HepG2 (cell line): ENCODE results near the gene ETV3L. TPM values are rescaled to one million over a fixed set of nuclear protein-coding genes. Genes with fewer than 3 reads are reported as not detected.

Source experiments
- ATAC-seq: fragments of 200-7000 bp; cut with Tn5 transposase; 3 replicates; pipeline ENCODE4 v1.9.1; 2020; ENCODE audit warnings: mild to moderate bottlenecking, moderate library complexity
- BruUV-seq: library from RNA; stranded (reverse); fragments of 400-500 nt; replicated peaks from 2 replicates; lab custom pipeline; 2021; lab: Mats Ljungman, UMichigan
- CTCF ChIA-PET: fragments of 300-600 bp; formaldehyde crosslinking; extraction: SDS; loops from one replicate; lab custom pipeline; 2021; ENCODE audit warnings: low total read pairs, inconsistent platforms, low intra/inter-chr PET ratio; lab: Yijun Ruan, JAX
- POLR2A ChIA-PET: fragments of 350-600 bp; sonication (Branson Sonifier 250); formaldehyde crosslinking; loops from one replicate; lab custom pipeline; 2020; ENCODE audit warnings: antibody characterized with exemption, inconsistent platforms; lab: Yijun Ruan, JAX
- DNase-seq: peaks from one replicate; pipeline ENCODE4 v3.0.0-alpha.2; 2015; ENCODE audit warnings: low spot score
- FAIRE-seq: peaks from 3 replicates; lab custom pipeline; 2011; peaks lifted over from hg19 to GRCh38; lab: Jason Lieb, UNC
- H2AFZ ChIP-seq: one replicate; pipeline ENCODE4 v1.6.1; 2011; ENCODE audit warnings: low read length, inconsistent platforms
- H3K27ac ChIP-seq: fragments of 300-600 bp; 3 replicates; pipeline ENCODE4 v1.8.0; 2011; ENCODE audit warnings: mixed run types, mild to moderate bottlenecking, mixed read lengths, low read length, inconsistent platforms; ENCODE audit not compliant: insufficient read depth; ENCODE audit errors: extremely low read length
- H3K27me3 ChIP-seq, 2 experiments: fragments of 200-600 bp in 1 of 2; 2 replicates in 1 of 2; 3 replicates in 1 of 2; pipeline versions ENCODE4 v1.6.0 to v1.8.0; 2011; ENCODE audit warnings: low read length in 2 of 2, mild to moderate bottlenecking in 2 of 2, moderate library complexity in 2 of 2, inconsistent platforms in 1 of 2; ENCODE audit not compliant: insufficient read depth in 2 of 2, control insufficient read depth in 1 of 2
- H3K36me3 ChIP-seq, 2 experiments: fragments of 200-600 bp in 1 of 2; replicated peaks in 1 of 2; 2 replicates in 1 of 2; 3 replicates in 1 of 2; pipeline versions ENCODE4 v1.5.1 to v1.8.0; 2011; ENCODE audit warnings: low read length in 2 of 2, inconsistent platforms in 1 of 2; ENCODE audit not compliant: insufficient read depth in 2 of 2, control insufficient read depth in 1 of 2
- H3K4me1 ChIP-seq: 2 replicates; pipeline ENCODE4 v1.5.1; 2012; ENCODE audit warnings: low read length, inconsistent platforms; ENCODE audit not compliant: insufficient read depth
- H3K4me2 ChIP-seq: 2 replicates; pipeline ENCODE4 v1.6.0; 2011; ENCODE audit warnings: low read depth, low read length, inconsistent platforms
- H3K4me3 ChIP-seq, 3 experiments: fragments of 200-600 bp in 1 of 3; sonication (generic), shearing (Covaris generic) in 1 of 3; replicated peaks in 1 of 3; 2 replicates each; pipeline ENCODE4 v1.5.1; 2011 to 2016; ENCODE audit warnings: low read length in 3 of 3, inconsistent platforms in 2 of 3, low read depth in 2 of 3, mild to moderate bottlenecking in 2 of 3, control low read depth in 1 of 3, mixed read lengths in 1 of 3; ENCODE audit not compliant: insufficient read depth in 1 of 3
- H3K79me2 ChIP-seq: one replicate; pipeline ENCODE4 v1.6.1; 2011; ENCODE audit warnings: low read length, inconsistent platforms; ENCODE audit not compliant: insufficient read depth
- H3K9ac ChIP-seq: 2 replicates; pipeline ENCODE4 v1.6.0; 2011; ENCODE audit warnings: mild to moderate bottlenecking, low read depth, low read length, inconsistent platforms; ENCODE audit not compliant: insufficient read depth
- H3K9me3 ChIP-seq: 2 replicates; pipeline ENCODE4 v1.5.1; 2012; ENCODE audit warnings: mild to moderate bottlenecking, low read length
- H4K20me1 ChIP-seq: 2 replicates; pipeline ENCODE4 v1.6.0; 2011; ENCODE audit warnings: inconsistent platforms, mild to moderate bottlenecking, low read length, moderate library complexity; ENCODE audit not compliant: insufficient read depth
- CBX1 ChIP-seq: IDR thresholded peaks from one replicate; pipeline ENCODE4 v1.6.1; 2016; ENCODE audit warnings: antibody characterized with exemption, low read depth
- DR1 ChIP-seq: sonication (generic); formaldehyde crosslinking; IDR thresholded peaks from 2 replicates; pipeline ENCODE4 v1.8.0; 2021; ENCODE audit warnings: mild to moderate bottlenecking, missing genetic modification reagents, inconsistent platforms
- HES4 ChIP-seq: sonication (generic); formaldehyde crosslinking; IDR thresholded peaks from 2 replicates; pipeline ENCODE4 v1.9.0; 2021; ENCODE audit warnings: mild to moderate bottlenecking, missing genetic modification reagents, borderline replicate concordance
- MTA3 ChIP-seq: sonication (generic); formaldehyde crosslinking; IDR thresholded peaks from 2 replicates; pipeline ENCODE4 v1.4.0; 2020; ENCODE audit warnings: missing genetic modification reagents
- NR2F1 ChIP-seq, 2 experiments: fragments of 450-650 bp in 1 of 2; formaldehyde crosslinking in 1 of 2; IDR thresholded peaks; 2 replicates each; pipeline versions ENCODE4 v1.5.0 to v1.6.1; 2016 to 2020; ENCODE audit warnings: mild to moderate bottlenecking in 1 of 2, missing compliant biosample characterization in 1 of 2, missing genetic modification reagents in 1 of 2, moderate library complexity in 1 of 2
- RBM22 ChIP-seq: fragments of 200-400 bp; formaldehyde crosslinking; optimal IDR thresholded peaks from 2 replicates; pipeline ENCODE3; 2017; ENCODE audit warnings: mild to moderate bottlenecking, low read length, moderate library complexity
- ZNF326 ChIP-seq: sonication (generic); formaldehyde crosslinking; IDR thresholded peaks from 2 replicates; pipeline ENCODE4 v1.4.0; 2020; ENCODE audit warnings: missing genetic modification reagents, borderline replicate concordance
- WGBS: methylation state at CpG from one replicate; pipeline ENCODE4 v1.1.6; 2017; ENCODE audit warnings: low lambda C conversion rate; 5-methylcytosine and 5-hydroxymethylcytosine counted together
- in situ Hi-C: cut with HindIII; loops from 2 replicates; pipeline ENCODE4 v1.10.0; 2017; ENCODE audit warnings: low pct_unique_long_range_greater_than_20kb; ENCODE audit not compliant: extremely low pct_ligation_motif_present
- intact Hi-C: fragments of 100-400 bp; cut with micrococcal nuclease; formaldehyde crosslinking; loops from one replicate; pipeline ENCODE4 v1.10.0; 2022; ENCODE audit not compliant: unreplicated experiment
- polyA plus RNA-seq, 8 experiments: library from polyadenylated mRNA; depleted of rRNA in 3 of 8; stranded (reverse) in 7 of 8; unstranded in 1 of 8; fragments of >200 nt; fragmentation: Illumina TruSeq in 4 of 8; extraction: Trizol in 4 of 8; gene quantifications; 2 replicates each; pipeline versions ENCODE4 v1.2.1 to v1.2.3, GENCODE V29; 2011 to 2016; ENCODE audit warnings: low read depth in 4 of 8, missing spikeins in 1 of 8, mixed read lengths in 1 of 8; ENCODE audit not compliant: insufficient read depth in 1 of 8
- total RNA-seq, 5 experiments: library from RNA; depleted of rRNA; stranded (reverse); fragments of >200 nt; fragmentation: Illumina TruSeq; extraction: Trizol; gene quantifications; 2 replicates each; pipeline ENCODE4 v1.2.3, GENCODE V29; 2016; ENCODE audit warnings: low read depth in 1 of 5
- TF ChIP-seq, protein P1 (sequence below): sonication (generic); formaldehyde crosslinking; IDR thresholded peaks from 2 replicates; pipeline ENCODE4 v1.5.1; 2020; ENCODE audit warnings: missing genetic modification reagents, mild to moderate bottlenecking, borderline replicate concordance
- TF ChIP-seq, protein P2 (sequence below): sonication (generic); formaldehyde crosslinking; IDR thresholded peaks from 2 replicates; pipeline ENCODE4 v1.4.0; 2020; ENCODE audit warnings: low read depth, missing genetic modification reagents
- TF ChIP-seq, protein P3 (sequence below): sonication (generic); formaldehyde crosslinking; IDR thresholded peaks from 2 replicates; pipeline ENCODE4 v1.5.1; 2020; ENCODE audit warnings: mild to moderate bottlenecking, moderate library complexity, missing genetic modification reagents

ETV3L gene
- total and polyA plus RNA-seq, 2 of the 13 experiments (the other 11 are each of a cell fraction or from before 2014, with no cell fraction given), result not detected

DNA sequence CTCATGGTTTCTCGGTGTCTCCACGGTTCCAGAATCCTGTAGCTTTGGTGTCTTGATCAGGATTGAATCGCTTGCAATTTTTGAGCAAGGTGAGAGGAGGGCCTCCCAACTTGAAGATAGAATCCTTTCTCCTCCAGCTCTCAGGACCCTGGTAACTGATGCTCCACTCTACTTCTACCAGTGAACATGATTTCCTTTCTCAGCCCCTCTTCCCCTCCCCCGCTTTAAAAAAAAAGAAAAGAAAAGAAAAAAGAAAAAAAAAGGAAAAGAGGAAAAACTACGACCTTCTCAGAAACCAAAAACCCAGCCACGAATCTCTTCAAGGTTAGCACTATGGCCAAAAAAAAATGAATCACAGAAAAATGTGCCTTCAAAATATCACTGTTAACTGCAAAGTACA, 55.3 kb downstream of the ETV3L start (continued):
- TF ChIP-seq CBX1, result no peak
- TF ChIP-seq RBM22, result no peak
- TF ChIP-seq, protein P1, sequence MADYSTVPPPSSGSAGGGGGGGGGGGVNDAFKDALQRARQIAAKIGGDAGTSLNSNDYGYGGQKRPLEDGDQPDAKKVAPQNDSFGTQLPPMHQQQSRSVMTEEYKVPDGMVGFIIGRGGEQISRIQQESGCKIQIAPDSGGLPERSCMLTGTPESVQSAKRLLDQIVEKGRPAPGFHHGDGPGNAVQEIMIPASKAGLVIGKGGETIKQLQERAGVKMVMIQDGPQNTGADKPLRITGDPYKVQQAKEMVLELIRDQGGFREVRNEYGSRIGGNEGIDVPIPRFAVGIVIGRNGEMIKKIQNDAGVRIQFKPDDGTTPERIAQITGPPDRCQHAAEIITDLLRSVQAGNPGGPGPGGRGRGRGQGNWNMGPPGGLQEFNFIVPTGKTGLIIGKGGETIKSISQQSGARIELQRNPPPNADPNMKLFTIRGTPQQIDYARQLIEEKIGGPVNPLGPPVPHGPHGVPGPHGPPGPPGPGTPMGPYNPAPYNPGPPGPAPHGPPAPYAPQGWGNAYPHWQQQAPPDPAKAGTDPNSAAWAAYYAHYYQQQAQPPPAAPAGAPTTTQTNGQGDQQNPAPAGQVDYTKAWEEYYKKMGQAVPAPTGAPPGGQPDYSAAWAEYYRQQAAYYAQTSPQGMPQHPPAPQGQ (CRISPR knock-in tag), result no peak
- TF ChIP-seq ZNF326 (CRISPR knock-in tag), result no peak
- TF ChIP-seq, protein P2, sequence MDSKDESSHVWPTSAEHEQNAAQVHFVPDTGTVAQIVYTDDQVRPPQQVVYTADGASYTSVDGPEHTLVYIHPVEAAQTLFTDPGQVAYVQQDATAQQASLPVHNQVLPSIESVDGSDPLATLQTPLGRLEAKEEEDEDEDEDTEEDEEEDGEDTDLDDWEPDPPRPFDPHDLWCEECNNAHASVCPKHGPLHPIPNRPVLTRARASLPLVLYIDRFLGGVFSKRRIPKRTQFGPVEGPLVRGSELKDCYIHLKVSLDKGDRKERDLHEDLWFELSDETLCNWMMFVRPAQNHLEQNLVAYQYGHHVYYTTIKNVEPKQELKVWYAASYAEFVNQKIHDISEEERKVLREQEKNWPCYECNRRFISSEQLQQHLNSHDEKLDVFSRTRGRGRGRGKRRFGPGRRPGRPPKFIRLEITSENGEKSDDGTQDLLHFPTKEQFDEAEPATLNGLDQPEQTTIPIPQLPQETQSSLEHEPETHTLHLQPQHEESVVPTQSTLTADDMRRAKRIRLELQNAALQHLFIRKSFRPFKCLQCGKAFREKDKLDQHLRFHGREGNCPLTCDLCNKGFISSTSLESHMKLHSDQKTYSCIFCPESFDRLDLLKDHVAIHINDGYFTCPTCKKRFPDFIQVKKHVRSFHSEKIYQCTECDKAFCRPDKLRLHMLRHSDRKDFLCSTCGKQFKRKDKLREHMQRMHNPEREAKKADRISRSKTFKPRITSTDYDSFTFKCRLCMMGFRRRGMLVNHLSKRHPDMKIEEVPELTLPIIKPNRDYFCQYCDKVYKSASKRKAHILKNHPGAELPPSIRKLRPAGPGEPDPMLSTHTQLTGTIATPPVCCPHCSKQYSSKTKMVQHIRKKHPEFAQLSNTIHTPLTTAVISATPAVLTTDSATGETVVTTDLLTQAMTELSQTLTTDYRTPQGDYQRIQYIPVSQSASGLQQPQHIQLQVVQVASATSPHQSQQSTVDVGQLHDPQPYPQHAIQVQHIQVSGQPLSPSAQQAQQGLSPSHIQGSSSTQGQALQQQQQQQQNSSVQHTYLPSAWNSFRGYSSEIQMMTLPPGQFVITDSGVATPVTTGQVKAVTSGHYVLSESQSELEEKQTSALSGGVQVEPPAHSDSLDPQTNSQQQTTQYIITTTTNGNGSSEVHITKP (CRISPR knock-in tag), result no peak
- TF ChIP-seq DR1, result no peak
- no peak for TF ChIP-seq NR2F1 (CRISPR knock-in tag; IDR thresholded peaks at IDR 0.05)
- TF ChIP-seq, all 625 proteins: peak for 0

DNA sequence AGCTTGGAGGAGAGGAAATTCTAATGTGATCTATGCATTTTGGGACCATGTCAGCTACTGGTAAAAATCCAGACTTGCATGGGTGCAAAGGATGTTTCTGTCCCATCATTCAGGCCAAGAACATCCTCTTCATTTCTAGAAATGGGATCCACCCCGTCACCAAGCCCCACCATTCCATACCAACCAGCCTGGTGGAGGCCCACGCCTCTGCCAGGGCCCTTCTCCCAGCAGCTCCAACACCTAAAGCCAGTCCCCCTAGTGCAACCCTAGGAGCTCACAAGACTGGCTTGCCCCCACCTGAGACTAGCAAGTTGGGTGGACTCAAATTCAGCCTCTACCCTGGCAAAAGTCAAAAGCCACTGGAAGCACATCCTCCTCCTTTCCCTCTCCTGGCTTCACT, 55.9 kb downstream of the ETV3L start:
- no peak overlapping the region for H3K27ac ChIP-seq
- intact Hi-C loops (no loop called here), in situ Hi-C loops (no loop called here)
- H3K9ac ChIP-seq, result peak overlapping the region; percentile 84; the same call in 1 of the 2 replicates
- no peak overlapping the region for H2AFZ ChIP-seq
- BruUV-seq, result no TSS peak
- WGBS, result no CpG with 5 or more reads among the region's 2 CpGs
- peak overlapping the region; percentile 83 to 94 (median 88) for H3K4me3 ChIP-seq
- no peaks in the 10 kb centered on the region; a peak in 1 of 5 replicates for H3K27me3 ChIP-seq
- no peaks in the 10 kb centered on the region for H3K9me3 ChIP-seq
- peaks cover 68% of the 10 kb centered on the region for H3K4me1 ChIP-seq
- POLR2A ChIA-PET, result no interaction called here
- DNase-seq, result no peak
- peak overlapping the region; percentile 77 for H3K4me2 ChIP-seq
- TF ChIP-seq, protein P3, sequence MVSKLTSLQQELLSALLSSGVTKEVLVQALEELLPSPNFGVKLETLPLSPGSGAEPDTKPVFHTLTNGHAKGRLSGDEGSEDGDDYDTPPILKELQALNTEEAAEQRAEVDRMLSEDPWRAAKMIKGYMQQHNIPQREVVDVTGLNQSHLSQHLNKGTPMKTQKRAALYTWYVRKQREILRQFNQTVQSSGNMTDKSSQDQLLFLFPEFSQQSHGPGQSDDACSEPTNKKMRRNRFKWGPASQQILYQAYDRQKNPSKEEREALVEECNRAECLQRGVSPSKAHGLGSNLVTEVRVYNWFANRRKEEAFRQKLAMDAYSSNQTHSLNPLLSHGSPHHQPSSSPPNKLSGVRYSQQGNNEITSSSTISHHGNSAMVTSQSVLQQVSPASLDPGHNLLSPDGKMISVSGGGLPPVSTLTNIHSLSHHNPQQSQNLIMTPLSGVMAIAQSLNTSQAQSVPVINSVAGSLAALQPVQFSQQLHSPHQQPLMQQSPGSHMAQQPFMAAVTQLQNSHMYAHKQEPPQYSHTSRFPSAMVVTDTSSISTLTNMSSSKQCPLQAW (CRISPR knock-in tag), result no peak
- no peak for TF ChIP-seq MTA3 (CRISPR knock-in tag)
- no peak for TF ChIP-seq HES4 (CRISPR knock-in tag)
- TF ChIP-seq, all 625 proteins: peak for 0
- H3K79me2 ChIP-seq, result peaks cover 65% of the 10 kb centered on the region
- CTCF ChIA-PET, result no interaction called here
- no peak for ATAC-seq
- no peak for FAIRE-seq
- no peaks in the 10 kb centered on the region for H4K20me1 ChIP-seq
- H3K36me3 ChIP-seq, result no peaks in the 10 kb centered on the region
